ENCODE results near the gene STK32B.

Gene STK32B

GRCh38 chr4:5184606-5185005, 133.3 kb downstream of the STK32B start:
- no peak for TF ChIP-seq CTCF (IDR thresholded peaks at IDR 0.05; ENCODE audit: low read length, missing control alignments)
- DNase-seq (ENCODE audit: low read depth): no peak
- no peak overlapping the region for H3K4me3 ChIP-seq (replicated peaks; ENCODE audit: low read depth, low read length)

- no peak for TF ChIP-seq CTCF (IDR thresholded peaks at IDR 0.05; ENCODE audit: low read length, missing control alignments)
- H3K4me3 ChIP-seq (replicated peaks; ENCODE audit: low read depth, low read length): no peak overlapping the region
- DNase-seq (ENCODE audit: low read depth): no peak
Observed at GRCh38 chr4:5185551-5185950, 134.3 kb downstream of the STK32B start.

- no peak for DNase-seq (ENCODE audit: low read depth)
- no peak overlapping the region for H3K4me3 ChIP-seq (replicated peaks; ENCODE audit: low read depth, low read length)
- TF ChIP-seq CTCF (IDR thresholded peaks at IDR 0.05; ENCODE audit: low read length, missing control alignments): no peak
Observed at GRCh38 chr4:5186271-5187064, 135.2 kb downstream of the STK32B start.

- DNase-seq (ENCODE audit: low read depth): no peak
- no peak for TF ChIP-seq CTCF (IDR thresholded peaks at IDR 0.05; ENCODE audit: low read length, missing control alignments)
- no peak overlapping the region for H3K4me3 ChIP-seq (replicated peaks; ENCODE audit: low read depth, low read length)
Observed at GRCh38 chr4:5188130-5188529, 136.8 kb downstream of the STK32B start.

GRCh38 chr4:5191831-5192230, 140.6 kb downstream of the STK32B start:
- H3K4me3 ChIP-seq (replicated peaks; ENCODE audit: low read depth, low read length): no peak overlapping the region
- no peak for TF ChIP-seq CTCF (IDR thresholded peaks at IDR 0.05; ENCODE audit: low read length, missing control alignments)
- DNase-seq (ENCODE audit: low read depth): no peak

GRCh38 chr4:5192271-5192670, 141.0 kb downstream of the STK32B start:
- H3K4me3 ChIP-seq (replicated peaks; ENCODE audit: low read depth, low read length): no peak overlapping the region
- TF ChIP-seq CTCF (IDR thresholded peaks at IDR 0.05; ENCODE audit: low read length, missing control alignments): no peak
- no peak for DNase-seq (ENCODE audit: low read depth)

- H3K4me3 ChIP-seq (replicated peaks; ENCODE audit: low read depth, low read length): no peak overlapping the region
- no peak for DNase-seq (ENCODE audit: low read depth)
- TF ChIP-seq CTCF (IDR thresholded peaks at IDR 0.05; ENCODE audit: low read length, missing control alignments): no peak
Observed at GRCh38 chr4:5192678-5193077, 141.4 kb downstream of the STK32B start.
